ENCODE measurements around the gene KRTAP11-1.

- TF ChIP-seq CTCF (IDR thresholded peaks at IDR 0.05; ENCODE audit: insufficient read depth, low read length) (no peak), REST (IDR thresholded peaks at IDR 0.05; ENCODE audit: insufficient replicate concordance, low read depth) (no peak), POLR2AphosphoS5 (IDR thresholded peaks at IDR 0.05; ENCODE audit: low read depth) (no peak), GABPA (IDR thresholded peaks at IDR 0.05; ENCODE audit: low read depth) (no peak), SPI1 (IDR thresholded peaks at IDR 0.05; ENCODE audit: borderline replicate concordance, low read depth) (no peak)
Measured at GRCh38 chr21:30881480-30881879, at the start of gene KRTAP11-1.

Data from HL-60 (cell line).